Activated CD4-positive, alpha-beta T cell treated with anti-CD3 and anti-CD28 coated beads, Interleukin-2, amount 50 U/mL, for 16 hours (primary cell): Measurements from ENCODE around the gene CYB5RL.
A peak's percentile ranks its signal among the peaks of the same experiment; 100 is the strongest.
"Not testable (repeated sequence)": the region's sequence is repeated elsewhere in the genome, so short reads cannot be mapped to it uniquely, and the experiment has no call there.

Experiments used
- DNase-seq: peaks from one replicate; pipeline ENCODE4 v3.0.0-alpha.2; 2020

CYB5RL gene

GRCh38 chr1:54225986-54226559, 26.2 kb upstream of the CYB5RL start:
- DNase-seq = no peak

- DNase-seq = no peak
These were observed 25.5 kb upstream of the CYB5RL start for GRCh38 chr1:54225378-54225777.

GRCh38 chr1:54224233-54224632, 24.4 kb upstream of the CYB5RL start:
- no peak for DNase-seq

DNA sequence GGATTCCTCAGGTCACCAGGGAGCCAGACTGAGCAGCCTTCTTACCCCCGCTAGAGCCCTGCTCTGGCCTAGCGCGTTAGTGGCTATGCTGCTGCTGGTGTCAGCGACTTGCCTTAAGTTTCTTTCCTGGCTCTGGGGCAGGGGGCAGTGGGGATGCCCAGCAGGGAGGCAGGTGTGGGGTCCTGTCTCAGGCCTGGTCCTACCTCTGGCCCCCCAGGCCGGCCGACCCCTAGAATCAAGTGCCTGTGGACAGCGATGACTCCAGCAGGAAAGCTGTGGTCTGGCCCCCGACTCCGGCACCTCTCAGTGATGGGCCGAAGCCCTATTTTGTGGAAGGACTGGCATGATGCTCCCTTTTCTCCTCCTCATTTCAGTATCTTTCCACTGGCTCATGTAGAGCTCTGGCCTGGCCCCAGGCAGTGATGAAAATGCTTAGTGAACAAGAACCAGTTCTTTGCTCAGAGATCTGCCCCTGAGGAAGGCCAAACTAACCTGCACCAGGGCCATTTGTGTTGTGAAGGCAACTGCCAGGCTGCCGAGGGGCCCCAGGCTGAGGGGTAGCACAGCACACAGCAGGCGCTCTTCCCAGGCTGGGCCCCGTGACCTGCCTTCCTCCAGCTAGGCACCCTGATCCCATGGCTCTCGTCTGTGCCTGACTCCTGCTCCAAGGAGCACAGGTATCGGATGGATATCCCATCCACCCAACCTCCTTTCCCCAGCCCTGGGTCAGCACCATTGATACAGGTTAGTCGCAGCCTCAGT, 23.8 kb upstream of the CYB5RL start:
- no peak for DNase-seq

- no peak for DNase-seq
These were observed 22.9 kb upstream of the CYB5RL start for GRCh38 chr1:54222711-54223110.

- DNase-seq = no peak
These were observed 22.1 kb upstream of the CYB5RL start for GRCh38 chr1:54221867-54222484.

DNA sequence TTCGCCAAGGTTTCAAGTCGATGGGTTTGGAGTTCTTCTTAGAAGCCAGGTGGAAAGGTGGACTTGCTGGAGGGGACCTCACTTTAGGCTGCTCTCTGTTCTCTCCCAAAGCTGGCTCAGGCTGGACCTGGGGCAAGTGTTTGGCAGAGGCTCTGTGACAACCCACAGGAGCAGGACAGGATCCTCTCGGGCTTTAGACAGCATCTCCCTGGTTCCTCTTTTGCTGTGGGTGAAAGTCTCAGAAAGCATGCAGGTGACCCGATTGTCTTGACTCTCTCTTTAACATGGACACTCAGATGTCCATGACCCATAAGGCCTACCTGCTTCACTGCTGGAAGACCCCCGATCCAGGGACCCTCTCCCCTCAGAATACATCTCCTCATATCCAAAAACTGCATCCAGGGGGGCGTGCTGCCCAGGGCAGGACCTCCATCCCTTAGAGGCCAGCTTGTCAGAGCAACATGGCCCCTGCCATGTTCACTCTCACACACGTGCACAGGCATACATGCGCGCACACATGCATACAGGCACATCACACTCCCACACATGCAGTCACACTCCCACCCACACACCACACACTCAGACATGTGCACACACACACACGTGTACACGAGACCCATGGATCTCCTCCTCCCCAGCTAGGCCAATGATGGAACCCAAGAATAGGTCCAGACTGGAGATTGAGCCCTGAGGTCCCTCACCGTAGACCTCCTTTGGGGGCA, 21.4 kb upstream of the CYB5RL start:
- DNase-seq = no peak

DNA sequence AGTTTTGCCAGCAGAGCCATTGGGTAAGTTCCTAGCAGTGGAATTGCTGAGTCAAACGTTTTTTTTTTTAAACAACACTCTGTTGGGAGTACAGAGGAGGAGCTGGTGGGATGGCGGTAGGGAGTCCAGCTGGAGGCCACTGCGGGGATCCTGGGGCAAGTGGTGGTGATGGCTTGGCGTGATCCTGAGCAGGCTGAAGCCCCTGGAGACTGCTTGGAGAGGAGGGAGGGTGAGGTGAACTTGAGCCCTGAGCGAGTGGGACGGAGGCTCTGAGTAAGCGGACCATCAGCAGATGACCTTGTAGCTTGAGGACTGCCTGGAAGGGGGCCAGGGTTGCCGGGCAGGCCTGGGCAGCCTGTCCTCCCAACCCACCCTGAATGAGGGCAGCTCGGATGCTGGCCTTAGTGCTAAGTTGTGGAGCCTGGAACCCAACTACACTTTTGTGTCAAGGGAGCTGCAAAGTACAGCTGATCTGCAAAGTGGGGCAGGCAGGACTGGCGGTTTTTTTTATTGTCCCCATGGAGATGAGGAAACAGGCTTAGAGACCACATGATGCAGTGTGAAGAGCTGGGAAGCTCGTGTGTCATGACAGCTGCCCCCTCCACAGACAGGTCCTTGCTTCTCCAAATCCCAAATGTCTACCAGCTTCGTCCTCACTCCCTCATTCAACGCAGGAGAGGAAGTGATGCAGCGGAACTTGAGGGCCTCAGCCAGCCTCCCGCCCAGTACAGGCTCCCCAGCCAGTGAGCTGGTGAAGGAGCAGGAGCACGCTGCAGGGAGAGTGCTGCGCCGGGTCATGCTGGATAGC, 20.4 kb upstream of the CYB5RL start:
- DNase-seq = no peak

GRCh38 chr1:54219688-54220003, 19.8 kb upstream of the CYB5RL start:
- DNase-seq = no peak

GRCh38 chr1:54218883-54219687, 19.3 kb upstream of the CYB5RL start:
- no peak for DNase-seq

DNA sequence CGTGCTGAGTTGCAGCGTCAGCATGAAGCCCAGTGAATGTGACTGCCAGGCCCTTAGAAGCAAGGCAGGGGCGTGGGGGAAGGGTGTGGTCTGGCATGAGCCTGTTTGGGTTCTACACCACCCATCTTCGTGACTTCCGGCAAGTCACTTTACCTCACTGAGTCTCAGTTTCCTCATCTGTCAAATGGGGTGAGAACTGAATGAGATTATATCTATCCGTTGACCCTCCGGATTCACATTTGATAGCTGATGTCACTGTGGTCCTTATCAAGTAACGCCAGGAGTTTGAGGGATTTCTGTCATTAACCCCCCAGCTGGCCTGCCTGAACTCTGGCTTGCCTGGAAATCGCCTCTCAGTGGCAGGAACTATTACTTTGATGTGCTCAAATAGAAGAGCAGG, 15.7 kb upstream of the CYB5RL start:
- DNase-seq = no peak

- DNase-seq = no peak
These were observed 13.0 kb upstream of the CYB5RL start for GRCh38 chr1:54212872-54213271.

DNA sequence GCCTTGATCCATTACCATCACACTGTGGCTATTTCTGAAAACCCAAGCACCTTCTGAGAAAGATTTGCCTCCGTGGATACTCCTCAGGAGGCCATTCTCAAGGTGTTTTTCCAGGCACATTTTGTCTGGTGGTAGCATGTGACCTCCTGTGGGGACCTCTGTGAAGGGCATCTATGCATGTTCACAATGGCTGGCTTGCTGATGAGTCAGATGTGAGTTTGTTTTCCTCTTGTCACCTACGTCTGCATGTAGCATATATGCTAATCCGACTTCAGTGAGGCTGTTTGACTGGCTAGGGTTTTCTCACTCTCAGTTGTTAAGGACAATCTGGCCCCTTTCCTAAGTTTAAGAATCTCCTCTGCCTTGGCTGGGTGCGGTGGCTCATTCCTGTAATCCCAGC, 8.1 kb upstream of the CYB5RL start:
- not testable (repeated sequence) for DNase-seq

DNA sequence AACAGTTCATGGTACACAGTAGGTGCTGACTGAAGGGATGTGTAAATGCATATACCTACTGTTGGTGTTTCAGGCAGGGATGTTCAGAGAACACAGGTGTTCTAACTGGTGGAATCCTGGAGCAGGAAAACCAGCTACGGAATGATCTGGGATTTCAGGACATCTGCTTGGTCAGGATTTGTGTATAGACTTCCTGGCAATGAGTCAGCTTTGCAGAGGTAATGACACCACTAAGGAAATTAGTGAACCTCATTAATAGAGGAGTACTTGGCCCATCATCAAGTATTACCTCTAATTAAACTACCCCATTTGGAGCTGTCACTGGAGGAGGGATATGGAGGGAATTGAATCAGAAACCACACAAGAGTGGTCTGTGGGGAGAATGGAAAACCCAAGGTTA, 7.5 kb upstream of the CYB5RL start:
- no peak for DNase-seq

DNA sequence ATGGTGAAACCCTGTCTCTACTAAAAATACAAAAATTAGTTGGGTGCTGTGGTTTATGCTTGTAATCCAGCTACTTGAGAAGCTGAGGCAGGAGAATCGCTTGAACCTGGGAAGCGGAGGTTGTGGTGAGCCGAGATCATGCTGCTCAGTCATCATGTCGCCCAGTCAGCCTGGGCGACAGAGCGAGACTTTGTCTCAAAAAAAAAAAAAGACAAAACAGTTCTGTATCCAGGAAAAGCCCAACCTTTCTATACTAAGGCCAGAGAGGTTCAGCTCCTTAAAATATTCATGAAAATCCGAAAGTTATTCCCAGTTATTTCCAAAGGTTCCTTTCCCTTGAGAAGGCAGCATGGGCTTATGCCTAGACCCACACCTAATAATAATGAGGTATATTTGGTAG, 4.4 kb upstream of the CYB5RL start:
- no peak for DNase-seq

DNA sequence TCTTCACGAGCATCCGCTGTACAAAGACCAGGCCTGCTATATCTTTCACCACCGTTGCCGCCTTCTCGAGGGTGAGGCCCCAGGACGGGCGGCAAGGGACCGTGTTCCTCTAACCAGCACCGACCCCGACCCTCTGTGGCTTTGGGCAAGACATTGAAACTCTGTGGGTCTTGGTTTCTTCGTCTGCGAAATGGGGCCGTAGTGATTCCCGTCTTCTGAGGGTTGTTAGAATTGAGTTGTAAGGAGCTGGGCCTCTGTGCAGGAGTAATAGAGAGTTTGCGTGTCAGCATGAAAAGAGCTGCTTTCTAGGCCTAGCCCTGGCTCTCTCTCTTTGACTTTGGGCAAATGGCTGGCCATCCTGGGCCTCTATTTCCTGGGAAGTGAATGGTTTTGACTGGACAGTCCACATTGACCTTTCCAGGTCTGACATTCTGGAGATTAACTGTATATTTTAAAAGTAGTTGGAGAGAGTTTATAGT, 728 bp upstream of the CYB5RL start:
- peak; percentile 12 for DNase-seq

DNA sequence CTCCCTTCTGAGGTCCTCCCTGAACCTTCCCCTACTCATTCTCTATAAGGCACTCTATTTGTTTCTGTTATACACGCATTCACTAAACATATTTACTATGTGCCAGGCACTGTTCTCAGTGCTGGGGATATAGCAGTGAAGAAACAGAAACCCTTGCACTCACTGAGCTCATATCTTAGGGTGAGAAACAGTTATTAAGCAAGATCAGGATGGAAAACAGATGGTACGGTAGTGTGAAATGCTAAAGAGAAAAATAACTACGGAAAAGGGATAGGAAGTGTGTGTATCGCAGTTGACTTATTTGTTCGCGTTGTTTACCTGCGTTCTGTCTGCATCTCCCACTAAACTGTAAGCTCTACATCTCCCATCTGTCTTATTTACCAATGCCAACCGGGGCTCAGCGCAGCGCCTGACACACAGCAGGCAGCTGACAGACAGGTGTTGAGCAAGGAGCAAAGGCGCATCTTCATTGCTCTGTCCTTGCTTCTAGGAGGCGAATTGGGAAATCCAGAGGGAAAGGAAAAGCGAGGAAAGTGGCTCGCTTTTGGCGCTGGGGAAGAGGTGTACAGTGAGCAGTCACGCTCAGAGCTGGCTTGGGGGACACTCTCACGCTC, 572 bp downstream of the CYB5RL start:
- no peak for DNase-seq

- DNase-seq = no peak
These were observed 6.4 kb downstream of the CYB5RL start for GRCh38 chr1:54193453-54193852.

DNA sequence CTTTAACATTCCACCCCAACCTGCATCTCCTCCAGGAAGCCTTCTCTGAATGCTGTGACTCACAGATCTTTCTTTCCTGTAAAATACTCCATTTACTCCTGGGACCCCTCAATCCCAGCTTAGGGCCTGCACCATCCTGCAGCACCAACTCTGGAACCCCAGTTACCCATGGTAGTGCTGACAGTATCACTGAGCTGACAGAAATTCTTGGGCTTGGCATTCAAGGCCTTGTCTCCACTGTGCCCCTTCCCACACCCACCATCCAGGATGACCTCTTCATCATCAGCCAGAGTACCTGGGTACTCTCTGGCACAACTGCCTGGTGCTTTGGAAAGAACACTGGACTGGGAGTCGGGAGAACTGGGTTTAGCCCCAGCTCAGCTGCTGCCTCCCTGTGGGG, 8.3 kb downstream of the CYB5RL start:
- DNase-seq = no peak

GRCh38 chr1:54190526-54190925, 9.3 kb downstream of the CYB5RL start:
- DNase-seq = no peak

- DNase-seq = no peak
These were observed 11.5 kb downstream of the CYB5RL start for GRCh38 chr1:54188291-54188690.

DNA sequence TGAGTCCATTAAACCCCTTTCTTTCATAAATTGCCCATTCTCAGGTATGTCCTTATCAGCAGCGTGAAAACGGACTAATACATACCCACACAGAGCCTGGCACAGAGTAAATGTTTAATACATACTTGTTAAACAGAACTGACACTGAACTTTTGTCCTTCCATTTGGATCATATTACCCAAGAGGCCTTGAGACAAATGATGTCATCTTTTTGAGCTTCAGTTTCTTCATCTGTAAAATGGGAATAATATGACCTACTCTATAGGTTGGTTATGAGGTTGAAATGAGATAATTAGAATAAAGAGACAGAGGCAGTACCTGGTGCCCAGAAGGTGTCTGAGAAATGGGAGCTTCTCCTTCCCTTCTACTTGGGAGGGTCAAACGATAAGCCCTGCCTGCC, 13.8 kb downstream of the CYB5RL start:
- DNase-seq = no peak
